Fibroblast of lung (primary cell): ENCODE results near the gene ELK1. TPM values are rescaled to one million over a fixed set of nuclear protein-coding genes. Genes with fewer than 3 reads are reported as not detected.

Experiments used
- DNase-seq, 2 donors: peaks; one replicate each; pipeline versions ENCODE4 v3.0.0 to v3.0.0-alpha.2; 2010; ENCODE audit warnings: low read depth in 2 of 2
- H2AFZ ChIP-seq: 2 replicates; pipeline ENCODE4 v1.5.1; 2012; ENCODE audit warnings: low read length, control low read depth, inconsistent platforms
- H3K27ac ChIP-seq: 2 replicates; pipeline ENCODE4 v1.5.1; 2011; ENCODE audit warnings: low read length, control low read depth; ENCODE audit not compliant: insufficient read depth
- H3K27me3 ChIP-seq: 2 replicates; pipeline ENCODE4 v1.5.1; 2011; ENCODE audit warnings: mild to moderate bottlenecking, low read length; ENCODE audit not compliant: control insufficient read depth, insufficient read depth
- H3K36me3 ChIP-seq: 2 replicates; pipeline ENCODE4 v1.5.1; 2011; ENCODE audit warnings: low read length; ENCODE audit not compliant: control insufficient read depth, insufficient read depth
- H3K4me1 ChIP-seq: 2 replicates; pipeline ENCODE4 v1.5.1; 2011; ENCODE audit warnings: low read length; ENCODE audit not compliant: control insufficient read depth, insufficient read depth; ENCODE audit errors: extremely low read depth
- H3K4me2 ChIP-seq: 2 replicates; pipeline ENCODE4 v1.5.1; 2011; ENCODE audit warnings: low read length, control low read depth; ENCODE audit not compliant: insufficient read depth; ENCODE audit errors: extremely low read depth
- H3K4me3 ChIP-seq, 4 experiments: fragments of 200-600 bp in 1 of 4; sonication (generic) in 1 of 4; replicated peaks in 1 of 4; 2 replicates each; pipeline ENCODE4 v1.5.1; 2011 to 2016; ENCODE audit warnings: low read length in 4 of 4, low read depth in 3 of 4, mild to moderate bottlenecking in 3 of 4, control low read depth in 2 of 4, inconsistent platforms in 1 of 4, mixed read lengths in 1 of 4; ENCODE audit not compliant: insufficient read depth in 1 of 4; ENCODE audit errors: control extremely low read depth in 1 of 4
- H3K79me2 ChIP-seq: 2 replicates; pipeline ENCODE4 v1.5.1; 2012; ENCODE audit warnings: mild to moderate bottlenecking, low read length, inconsistent platforms; ENCODE audit not compliant: control insufficient read depth, insufficient read depth
- H3K9ac ChIP-seq: 2 replicates; pipeline ENCODE4 v1.5.1; 2011; ENCODE audit warnings: mild to moderate bottlenecking, low read length, control low read depth; ENCODE audit not compliant: insufficient read depth
- H3K9me3 ChIP-seq: 2 replicates; pipeline ENCODE4 v1.5.1; 2012; ENCODE audit warnings: low read depth, low read length; ENCODE audit not compliant: control insufficient read depth, insufficient read depth
- H4K20me1 ChIP-seq: 2 replicates; pipeline ENCODE4 v1.5.1; 2011; ENCODE audit warnings: low read length; ENCODE audit not compliant: control insufficient read depth, insufficient read depth; ENCODE audit errors: extremely low read depth
- CTCF ChIP-seq, 2 donors: IDR thresholded peaks in 1 of 2; conservative IDR thresholded peaks in 1 of 2; 1 replicate in 1 of 2; 2 replicates in 1 of 2; pipeline ENCODE4 v1.5.1; 2011 to 2012; ENCODE audit warnings: low read length in 2 of 2, control low read depth in 1 of 2, inconsistent platforms in 1 of 2, low read depth in 1 of 2, mild to moderate bottlenecking in 1 of 2
- EZH2 ChIP-seq: IDR thresholded peaks from 2 replicates; pipeline ENCODE4 v1.5.1; 2012; ENCODE audit warnings: low read length, control low read depth, mild to moderate bottlenecking; ENCODE audit errors: missing control alignments
- polyA plus RNA-seq, 2 donors: library from polyadenylated mRNA; depleted of rRNA in 1 of 2; stranded (reverse) in 1 of 2; unstranded in 1 of 2; fragments of >200 nt; gene quantifications; 2 replicates each; pipeline ENCODE4 v1.2.1, GENCODE V29; 2011 to 2012; ENCODE audit warnings: missing spikeins in 1 of 2
- total RNA-seq: library from RNA; depleted of rRNA; stranded (reverse); fragments of >200 nt; gene quantifications from 2 replicates; pipeline ENCODE4 v1.2.1, GENCODE V29; 2014

The ELK1 gene
- total and polyA plus RNA-seq, 2 donors (not counting 1 experiment from before 2014, with no cell fraction given), result 13.9 to 25.3 TPM

- Histone ChIP-seq H2AFZ (no peak overlapping the region), H4K20me1 (no peaks in the 10 kb centered on the region), H3K4me1 (no peaks in the 10 kb centered on the region), H3K9ac (no peak overlapping the region), H3K79me2 (no peaks in the 10 kb centered on the region), H3K27ac (no peak overlapping the region), H3K4me3 (no peak overlapping the region), H3K9me3 (no peaks in the 10 kb centered on the region), H3K27me3 (no peaks in the 10 kb centered on the region), H3K4me2 (no peak overlapping the region), H3K36me3 (no peaks in the 10 kb centered on the region)
- TF ChIP-seq CTCF (conservative IDR thresholded peaks at IDR 0.05 in 1 of 2, IDR thresholded peaks at IDR 0.05 in 1 of 2; ENCODE audit: low read depth in 1 of 2, low read length in 2 of 2) (no peak), EZH2 (no peak)
- DNase-seq, result no peak
These were observed 18.7 kb downstream of the ELK1 start for GRCh38 chrX:47631676-47632075.

GRCh38 chrX:47629419-47630200 is 20.8 kb downstream of the ELK1 start, which contains the start of gene CFP:
Gene CFP (minus strand): TSS chrX:47629930. CDS start chrX:47629844, 86 bp downstream.
- Histone ChIP-seq H3K4me3 (no peak within 1 kb of the TSS), H3K9ac (no peak within 1 kb of the TSS), H4K20me1 (no peaks in the 10 kb centered on the region), H3K27ac (no peak within 1 kb of the TSS), H3K4me1 (no peaks in the 10 kb centered on the region), H3K27me3 (no peaks in the 10 kb centered on the region), H3K79me2 (no peaks in the 10 kb centered on the region), H2AFZ (no peak within 1 kb of the TSS), H3K36me3 (no peaks in the 10 kb centered on the region), H3K9me3 (no peaks in the 10 kb centered on the region), H3K4me2 (no peak within 1 kb of the TSS)
- no peak for DNase-seq
- TF ChIP-seq EZH2, result no peak
- no peak for TF ChIP-seq CTCF (conservative IDR thresholded peaks at IDR 0.05 in 1 of 2, IDR thresholded peaks at IDR 0.05 in 1 of 2; ENCODE audit: low read depth in 1 of 2, low read length in 2 of 2)

- Histone ChIP-seq H3K27me3 (no peaks in the 10 kb centered on the region), H3K9me3 (no peaks in the 10 kb centered on the region), H4K20me1 (no peaks in the 10 kb centered on the region), H3K79me2 (no peaks in the 10 kb centered on the region), H3K4me3 (no peak overlapping the region), H2AFZ (no peak overlapping the region), H3K9ac (no peak overlapping the region), H3K27ac (no peak overlapping the region), H3K4me1 (no peaks in the 10 kb centered on the region), H3K36me3 (no peaks in the 10 kb centered on the region), H3K4me2 (no peak overlapping the region)
- no peak for DNase-seq
- TF ChIP-seq CTCF (conservative IDR thresholded peaks at IDR 0.05 in 1 of 2, IDR thresholded peaks at IDR 0.05 in 1 of 2; ENCODE audit: low read depth in 1 of 2, low read length in 2 of 2) (peak in 1 of 2 donors; percentile 4), EZH2 (no peak)
These were observed 21.4 kb downstream of the ELK1 start for GRCh38 chrX:47628982-47629381.
